GM21447 (cell line): ENCODE results near the gene OSTC.
"Not testable (repeated sequence)": the region's sequence is repeated elsewhere in the genome, so short reads cannot be mapped to it uniquely, and the experiment has no call there.

Source experiments
- ATAC-seq: cut with Tn5 transposase; IDR thresholded peaks from one replicate; pipeline ENCODE4 v1.9.1; 2021; ENCODE audit not compliant: unreplicated experiment

Gene OSTC

GRCh38 chr4:108710578-108710977 is 60.2 kb downstream of the OSTC start:
- ATAC-seq = not testable (repeated sequence)

GRCh38 chr4:108714880-108715279 is 64.5 kb downstream of the OSTC start:
- ATAC-seq = no peak

GRCh38 chr4:108716340-108716739 is 65.9 kb downstream of the OSTC start:
- no peak for ATAC-seq

GRCh38 chr4:108717386-108717785 is 67.0 kb downstream of the OSTC start:
- no peak for ATAC-seq
